HL-60/S4 (cell line): ENCODE data around the gene TTC39A.

Experiments used
- in situ Hi-C: fragments of 300-500 bp; cut with MboI; formaldehyde crosslinking; loops from 2 replicates; pipeline ENCODE4 v1.14.3; 2022; ENCODE audit warnings: low sequenced_read_pairs

Gene TTC39A

DNA sequence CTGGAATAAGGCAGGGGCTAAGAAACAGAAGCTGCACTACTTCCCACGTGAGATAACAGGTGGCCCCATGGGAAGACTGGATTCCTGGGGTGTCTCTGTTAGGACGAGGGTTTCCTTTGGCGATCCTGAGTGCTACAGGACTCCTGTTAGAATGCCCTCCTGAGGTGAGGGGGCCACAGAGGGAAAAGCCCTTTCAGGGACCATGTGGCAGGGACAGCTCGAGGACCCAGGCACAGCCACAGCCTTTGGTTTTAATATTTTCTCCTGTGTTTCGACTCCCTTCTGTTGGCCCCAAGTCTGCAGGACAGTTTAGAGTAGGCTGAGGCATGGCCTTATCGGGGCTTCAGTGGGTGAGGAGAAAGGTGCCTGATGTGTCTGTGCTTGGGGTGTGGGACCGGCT, 12.6 kb downstream of the TTC39A start:
- in situ Hi-C loops, result no loop called here

DNA sequence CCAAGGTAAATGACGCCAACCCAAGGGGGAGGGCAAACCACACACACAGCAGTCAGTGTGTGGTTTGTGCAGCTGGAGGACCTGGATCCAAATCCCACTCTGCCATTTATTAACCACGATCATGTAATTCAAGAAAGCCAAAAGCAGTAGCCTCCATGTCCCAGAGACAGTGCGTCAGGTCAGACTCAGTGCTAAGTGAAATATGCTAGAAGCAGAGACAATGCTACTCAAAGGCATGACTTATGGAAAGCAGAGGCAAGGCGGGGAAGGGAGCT, 13.6 kb downstream of the TTC39A start:
- in situ Hi-C loops, result no loop called here

DNA sequence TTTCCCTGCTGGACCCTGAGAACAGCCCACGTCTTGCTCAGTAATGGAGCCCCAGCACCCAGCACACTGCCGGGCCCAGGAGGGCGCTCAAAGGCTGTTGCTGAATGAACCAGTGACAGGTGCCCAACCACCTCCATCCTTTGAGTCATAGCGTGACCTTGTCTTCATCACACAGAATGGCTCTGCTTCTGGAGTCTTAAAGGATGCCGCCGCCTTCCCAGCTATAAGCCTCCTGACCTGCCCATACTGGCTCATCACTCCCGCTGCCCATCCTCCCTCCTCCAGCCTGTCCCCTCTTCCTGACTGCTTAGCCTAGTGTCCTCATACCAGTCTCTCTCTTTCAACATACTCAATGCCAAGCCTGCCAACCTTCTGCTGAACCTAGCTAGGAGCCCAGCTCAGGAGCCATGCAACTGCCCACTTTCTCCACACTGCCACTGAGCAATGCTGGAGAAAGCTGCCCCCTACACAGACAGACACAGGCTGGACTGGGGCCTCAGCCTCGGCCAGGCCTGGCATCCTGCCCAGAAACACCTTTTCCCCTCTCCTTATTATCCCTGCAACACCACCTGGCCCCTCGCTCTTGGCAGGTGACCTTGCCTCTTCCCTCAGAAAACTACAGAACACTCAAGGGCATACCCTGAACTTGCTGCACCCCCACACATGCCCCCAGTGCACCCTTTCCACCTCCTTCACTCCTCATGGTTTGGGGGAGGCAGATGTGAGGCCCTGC, 14.1 kb downstream of the TTC39A start:
- in situ Hi-C loops, result no loop called here

DNA sequence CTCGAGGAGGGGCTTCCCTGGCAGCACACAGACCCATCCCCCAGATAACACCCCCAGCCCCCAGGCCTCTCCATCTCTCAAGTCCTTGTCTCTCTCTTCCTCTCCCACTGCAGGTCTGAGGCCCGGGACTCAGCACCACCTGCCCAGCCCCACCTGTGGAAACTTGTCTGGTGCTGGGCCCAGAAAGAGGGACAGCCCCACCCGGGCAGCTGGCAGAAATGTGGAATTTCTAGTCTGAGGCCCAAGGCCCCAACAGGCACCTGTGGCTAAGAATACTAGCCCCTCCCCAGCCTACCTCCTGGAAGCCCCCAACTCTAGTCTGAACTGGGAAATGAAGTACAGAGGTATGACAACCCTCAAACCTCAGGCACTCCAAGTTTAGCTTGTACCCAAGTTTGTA, 15.4 kb downstream of the TTC39A start:
- in situ Hi-C loops, result no loop called here

DNA sequence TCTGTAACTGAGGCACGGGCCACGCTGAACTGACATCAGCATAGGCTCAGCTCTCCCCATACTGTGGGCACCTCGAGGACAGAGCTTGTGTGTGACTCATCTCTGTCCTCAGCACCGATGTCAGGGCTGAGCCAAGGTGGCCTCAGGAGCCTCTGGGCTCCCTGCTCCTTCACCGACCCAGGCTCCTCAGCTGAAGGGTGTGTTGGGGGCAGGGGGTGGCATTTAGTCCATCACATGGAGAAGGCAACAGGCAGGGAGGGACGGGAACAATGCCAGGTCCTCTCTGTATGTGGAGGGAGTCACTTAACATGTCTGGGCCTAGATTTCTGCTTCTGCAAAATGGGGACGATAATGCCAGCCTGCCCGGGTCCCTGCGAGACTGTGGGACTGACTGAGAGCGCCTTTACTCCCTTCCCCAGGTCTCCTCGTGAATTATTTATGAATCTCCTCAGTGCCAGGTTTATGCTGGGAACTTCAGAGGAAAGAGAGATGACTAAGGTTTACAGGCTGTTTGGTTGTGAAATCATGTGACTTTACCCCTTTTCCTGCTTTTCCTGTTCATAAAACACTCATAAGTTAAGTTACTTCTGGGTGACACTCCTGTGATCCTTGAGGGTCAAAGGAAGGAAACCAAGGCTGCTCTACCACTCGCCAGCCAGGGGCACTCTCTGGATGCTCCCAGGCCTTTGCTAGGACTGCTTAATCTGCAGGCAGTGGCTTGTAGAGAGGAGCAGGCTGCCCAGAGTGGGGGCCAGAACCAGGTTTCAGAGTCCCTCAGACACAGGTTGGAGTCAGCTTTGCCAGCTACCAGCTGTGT, 16.2 kb downstream of the TTC39A start:
- in situ Hi-C loops, result no loop called here

DNA sequence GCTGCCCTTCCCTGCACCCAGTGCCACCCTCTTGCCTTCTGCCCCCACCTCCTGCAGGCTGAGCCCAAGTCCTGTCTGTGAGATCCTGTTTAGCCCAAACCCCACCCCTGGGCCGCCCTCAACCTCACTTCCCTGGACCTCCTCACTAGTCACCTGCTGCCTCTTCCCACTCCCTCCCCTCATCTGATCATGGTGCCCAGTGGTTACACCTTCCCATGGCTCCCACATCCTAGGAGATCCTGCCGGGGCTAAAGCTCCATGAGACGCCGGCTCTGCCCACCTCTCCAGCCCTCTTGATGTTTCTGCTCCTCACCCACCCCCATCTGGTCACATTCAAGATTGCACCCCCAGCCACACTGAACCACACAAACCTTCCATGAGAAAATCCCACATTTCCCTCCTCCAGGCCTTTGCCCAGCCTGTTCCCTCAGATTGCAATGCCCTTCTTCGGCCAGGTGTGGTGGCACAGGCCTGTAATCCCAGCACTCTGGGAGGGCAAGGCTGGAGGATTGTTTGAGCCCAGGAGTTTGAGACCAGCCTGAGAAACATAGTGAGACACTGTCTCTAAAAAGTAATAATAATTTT, 17.0 kb downstream of the TTC39A start:
- in situ Hi-C loops, result no loop called here

DNA sequence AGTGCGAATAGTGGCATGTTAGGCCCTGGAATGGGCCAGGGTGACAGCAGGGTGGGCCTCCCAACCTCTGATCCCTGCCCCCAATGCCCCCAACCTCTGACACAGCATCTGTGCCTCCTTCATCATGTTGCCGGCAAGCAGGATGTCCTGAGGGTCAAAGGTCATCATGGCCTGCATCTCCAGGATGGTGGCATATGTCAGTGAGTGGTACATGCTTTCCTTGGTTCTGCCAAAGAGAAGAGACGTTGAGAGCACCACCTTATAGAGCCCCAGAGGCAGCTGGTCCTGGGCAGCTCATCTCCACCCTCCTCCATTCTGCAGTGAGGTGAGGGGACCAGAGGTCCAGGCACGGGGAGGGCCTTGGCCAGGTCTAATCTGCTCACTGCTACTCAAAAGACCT, 17.6 kb downstream of the TTC39A start:
- in situ Hi-C loops, result no loop called here

DNA sequence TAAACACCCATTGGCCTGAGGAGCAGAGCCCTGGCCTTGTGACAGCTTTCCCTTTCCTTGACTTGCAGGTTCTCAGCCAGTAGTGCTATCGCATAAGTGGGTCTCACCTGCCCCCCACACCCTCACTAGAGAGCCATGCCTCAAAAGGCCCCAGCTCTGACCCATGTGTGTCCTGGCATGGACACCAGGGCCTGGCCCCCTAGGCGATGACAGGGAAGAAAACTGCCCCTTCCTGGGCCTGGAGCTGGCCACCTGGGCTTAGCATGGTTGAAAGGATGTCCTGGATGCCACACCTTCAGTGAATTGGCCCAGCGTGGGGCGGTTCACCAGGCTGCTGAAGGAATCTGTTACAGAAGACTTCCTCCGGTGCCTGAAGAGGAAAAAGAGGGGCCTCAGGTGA, 18.5 kb downstream of the TTC39A start:
- in situ Hi-C loops, result no loop called here

DNA sequence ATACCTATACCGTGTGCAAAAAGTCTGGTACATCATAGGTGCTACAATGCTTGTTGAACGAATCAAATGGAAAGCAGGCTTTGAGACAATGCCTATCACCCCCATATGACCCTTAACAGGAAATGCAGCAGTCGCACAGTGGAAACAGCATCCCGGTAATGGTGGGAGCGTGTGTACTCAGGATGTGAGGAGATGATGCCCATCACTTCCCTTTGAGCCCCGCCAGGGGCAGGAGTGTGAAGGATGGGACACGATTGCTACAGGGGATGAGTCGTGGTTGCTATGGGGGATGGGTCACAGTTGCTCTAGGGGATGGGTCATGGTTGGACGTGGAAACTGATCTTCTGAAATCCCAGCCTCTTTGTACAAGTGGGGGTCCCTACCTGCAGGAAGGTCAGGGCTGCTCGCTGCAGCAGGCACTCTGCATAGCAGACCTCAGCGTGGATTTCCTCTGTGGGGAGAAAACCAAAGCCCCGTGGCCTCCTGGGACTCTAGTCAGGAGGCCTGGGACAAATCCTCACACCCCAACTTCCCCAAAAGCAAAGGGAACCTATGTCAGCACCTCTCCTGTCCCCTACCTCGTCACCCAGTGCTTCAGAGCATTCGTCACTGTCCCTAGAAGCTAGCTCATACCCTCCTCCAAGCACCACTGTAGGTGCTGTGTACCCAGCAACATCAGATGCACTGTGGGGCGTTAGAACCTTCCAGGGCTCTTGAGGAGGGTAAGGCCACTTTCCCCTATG, 19.3 kb downstream of the TTC39A start:
- in situ Hi-C loops, result no loop called here

DNA sequence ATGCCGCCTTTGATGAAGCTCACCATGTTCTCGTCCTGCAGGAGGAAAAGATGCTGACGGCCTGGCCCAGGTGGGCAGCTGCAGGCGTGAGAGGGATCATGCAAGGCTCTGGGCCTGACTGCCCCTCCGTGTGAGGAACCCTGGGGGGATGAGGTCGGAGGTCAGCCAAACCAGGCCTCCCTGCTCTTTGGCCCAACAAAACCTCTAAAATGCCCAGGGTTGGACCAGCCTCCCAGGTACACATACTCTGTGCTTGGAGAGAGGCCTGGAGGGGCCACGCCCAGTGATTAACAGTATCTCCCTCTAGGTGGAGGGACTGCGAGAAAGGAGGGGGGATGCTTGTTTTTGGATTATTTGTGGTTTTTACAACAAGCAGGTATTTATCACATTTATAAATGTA, 21.1 kb downstream of the TTC39A start:
- in situ Hi-C loops, result no loop called here

DNA sequence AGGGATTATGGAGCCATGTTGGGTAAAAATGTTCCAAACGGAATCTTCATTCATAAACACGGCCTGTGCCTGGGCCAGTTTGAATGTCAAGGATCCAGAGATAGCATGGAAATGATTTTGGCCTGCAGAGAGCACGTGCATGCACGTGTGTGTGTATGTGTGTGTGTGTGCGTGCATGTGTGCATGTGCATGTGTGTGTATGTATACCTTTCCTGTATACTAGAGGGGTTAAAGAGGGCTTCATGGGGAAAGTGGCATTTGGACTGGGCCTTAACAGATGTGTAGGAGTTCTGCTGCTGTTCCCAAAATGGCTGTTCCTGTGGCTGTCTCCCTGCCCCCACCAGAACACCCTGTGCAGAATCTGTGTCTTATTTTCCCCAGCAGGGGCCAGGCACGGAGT, 21.7 kb downstream of the TTC39A start:
- in situ Hi-C loops, result no loop called here

DNA sequence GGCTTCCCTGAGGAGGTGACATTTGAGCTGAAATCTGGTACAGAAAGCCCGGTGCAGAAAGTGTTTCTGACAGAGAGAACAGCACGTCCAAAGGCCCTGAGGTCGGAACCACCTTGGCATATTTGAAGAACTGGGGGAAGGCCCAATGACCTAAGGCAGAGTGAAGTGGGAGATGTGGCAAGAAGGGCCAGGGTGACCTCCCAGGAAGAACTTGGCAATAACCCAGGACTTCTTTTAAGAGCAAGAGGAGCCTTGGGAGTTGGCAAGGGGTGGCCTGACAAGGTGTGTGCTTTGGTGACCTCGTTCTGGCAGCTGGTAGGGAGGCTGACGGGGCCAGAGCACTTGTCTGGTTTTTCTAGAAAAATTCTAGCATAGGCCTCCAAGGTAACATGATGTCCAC, 23.4 kb downstream of the TTC39A start:
- in situ Hi-C loops, result no loop called here

DNA sequence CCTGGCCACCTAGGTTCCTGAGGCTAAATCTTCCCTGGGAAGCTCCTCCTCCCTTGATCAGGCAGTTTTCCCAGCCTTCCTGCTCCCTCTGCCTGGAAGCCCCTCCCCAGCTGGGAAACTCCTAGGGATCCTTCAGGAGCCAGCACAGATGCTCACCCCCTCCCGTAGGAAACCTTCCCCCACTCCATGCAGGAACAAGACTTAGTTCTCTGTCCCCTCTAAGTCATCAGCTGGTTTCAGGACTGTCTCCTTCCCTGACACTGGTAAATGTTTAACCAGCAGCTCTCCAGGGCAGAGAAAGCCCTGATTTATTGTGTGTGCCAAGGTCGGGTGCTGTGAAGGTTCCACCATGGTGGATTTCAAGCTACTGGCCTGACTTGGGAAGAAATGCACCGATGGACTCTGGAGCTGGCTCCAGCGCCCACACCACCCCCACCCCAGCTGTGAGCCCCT, 25.0 kb downstream of the TTC39A start:
- in situ Hi-C loops, result no loop called here

DNA sequence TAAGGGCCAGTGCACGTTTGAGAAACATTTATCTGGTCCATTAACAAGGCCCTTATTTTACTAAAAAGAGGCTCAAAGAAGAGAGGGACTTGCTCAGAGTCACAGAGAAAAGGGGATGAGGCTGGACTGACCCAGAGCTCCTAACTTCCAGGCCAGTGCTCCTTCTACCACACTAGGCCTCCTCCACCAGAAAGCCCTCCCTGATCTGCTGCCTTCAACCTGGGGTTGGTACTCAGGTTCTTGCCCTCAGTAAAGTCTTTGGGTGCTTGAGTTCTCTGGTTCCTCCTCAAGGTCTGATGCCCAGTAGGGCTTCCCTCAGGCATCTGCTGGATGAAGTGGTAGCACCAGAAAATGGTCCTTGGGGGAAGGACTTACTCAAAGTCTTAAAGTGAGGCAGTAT, 26.0 kb downstream of the TTC39A start:
- in situ Hi-C loops, result no loop called here

DNA sequence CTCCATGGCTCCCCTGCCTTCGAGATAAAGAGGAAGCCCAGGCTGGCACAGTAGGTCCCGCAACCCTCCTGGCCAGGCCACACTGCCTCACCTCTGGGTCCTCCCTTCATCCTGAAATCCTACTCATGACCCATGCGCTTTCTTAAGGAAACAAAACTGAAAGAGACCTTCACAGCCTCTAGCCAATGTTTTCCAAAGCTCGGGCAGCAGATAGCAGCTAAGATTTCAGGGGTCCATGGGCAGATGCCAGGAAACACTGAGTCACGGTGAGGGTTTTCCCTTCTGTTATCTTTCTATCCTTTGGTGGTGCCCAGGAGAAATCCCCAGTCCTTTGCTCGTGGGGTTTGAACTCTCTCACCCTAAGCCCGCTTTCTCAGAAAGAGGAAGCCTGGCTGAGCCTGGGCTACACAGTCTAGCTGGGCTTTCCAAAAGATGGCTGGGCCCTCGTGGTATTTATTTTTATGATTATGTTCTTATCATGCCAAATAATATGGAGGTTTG, 26.6 kb downstream of the TTC39A start:
- in situ Hi-C loops, result no loop called here

DNA sequence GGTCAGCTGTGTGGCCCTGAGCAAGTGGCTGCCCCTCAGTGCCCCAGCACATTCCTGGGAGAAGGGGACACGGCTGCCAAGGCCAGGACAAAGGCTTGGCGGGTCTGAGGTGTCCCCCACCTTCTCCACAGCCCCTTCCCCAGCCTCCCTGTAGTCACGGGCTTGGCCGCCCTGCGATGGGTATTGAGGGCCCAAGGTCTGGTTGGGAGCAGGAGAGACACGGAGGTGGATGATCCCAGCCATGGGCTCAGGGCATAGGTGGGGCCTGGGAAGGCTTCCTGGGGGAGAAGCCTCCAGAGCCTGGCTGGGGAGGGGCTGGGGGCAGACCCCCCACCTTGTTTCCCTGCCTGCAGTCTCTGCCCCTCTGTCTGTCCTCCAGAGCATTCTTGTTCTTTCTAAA, 27.0 kb downstream of the TTC39A start:
- in situ Hi-C loops, result no loop called here

DNA sequence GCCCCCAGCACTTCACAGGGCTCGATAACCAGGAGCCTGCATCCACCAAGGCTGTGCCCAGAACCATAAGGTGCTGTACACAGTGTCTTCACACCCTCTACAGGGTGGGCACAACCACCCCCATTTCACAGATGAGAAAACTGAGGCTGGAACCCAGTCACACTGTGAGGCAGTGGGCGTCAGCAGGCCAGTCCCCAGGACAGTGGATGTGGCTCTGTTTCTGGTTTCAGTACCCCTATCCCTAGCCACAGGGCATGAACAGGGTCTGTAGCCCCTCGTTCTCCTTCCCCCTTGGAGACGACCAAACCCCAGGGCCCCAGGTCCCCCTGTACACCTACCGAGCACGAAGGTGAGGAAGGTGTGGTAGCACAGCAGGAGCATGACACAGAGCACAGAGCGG, 27.6 kb downstream of the TTC39A start:
- in situ Hi-C loops, result no loop called here

DNA sequence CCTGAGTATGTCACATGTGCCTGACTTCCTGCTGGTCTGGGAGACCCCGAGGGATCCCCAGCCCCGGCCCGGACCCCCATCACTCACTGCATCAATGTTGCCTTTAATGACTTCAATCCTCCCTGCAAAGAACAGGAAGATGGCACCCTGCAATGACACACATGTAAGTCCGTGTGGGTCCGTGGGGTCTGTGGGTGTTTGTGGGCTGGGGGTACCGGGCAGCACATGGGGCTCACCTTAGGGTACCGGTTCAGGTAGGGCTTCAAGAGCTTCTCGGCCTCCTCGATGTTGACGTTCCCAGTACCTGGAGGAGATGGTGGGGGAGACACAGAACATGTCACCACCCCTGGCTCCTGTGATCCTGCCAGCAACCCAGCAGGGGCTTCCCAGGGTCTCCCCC, 28.1 kb downstream of the TTC39A start:
- in situ Hi-C loops, result no loop called here

DNA sequence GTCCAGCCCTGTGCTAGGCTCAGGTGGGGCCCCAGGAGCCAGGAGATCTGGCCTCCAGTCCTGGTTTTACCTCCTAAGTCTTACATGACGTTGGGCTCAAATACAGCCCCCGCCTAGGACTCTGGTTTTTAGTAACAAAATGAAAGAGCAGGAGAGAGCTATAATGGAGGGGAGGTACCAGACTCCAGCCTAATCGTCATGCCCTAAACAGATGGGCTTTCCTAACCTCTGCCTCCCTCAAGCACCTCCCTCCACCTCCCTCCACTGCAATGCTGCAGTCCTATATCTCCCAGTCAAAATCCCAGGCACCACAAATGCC, 28.6 kb downstream of the TTC39A start:
- in situ Hi-C loops, result no loop called here

DNA sequence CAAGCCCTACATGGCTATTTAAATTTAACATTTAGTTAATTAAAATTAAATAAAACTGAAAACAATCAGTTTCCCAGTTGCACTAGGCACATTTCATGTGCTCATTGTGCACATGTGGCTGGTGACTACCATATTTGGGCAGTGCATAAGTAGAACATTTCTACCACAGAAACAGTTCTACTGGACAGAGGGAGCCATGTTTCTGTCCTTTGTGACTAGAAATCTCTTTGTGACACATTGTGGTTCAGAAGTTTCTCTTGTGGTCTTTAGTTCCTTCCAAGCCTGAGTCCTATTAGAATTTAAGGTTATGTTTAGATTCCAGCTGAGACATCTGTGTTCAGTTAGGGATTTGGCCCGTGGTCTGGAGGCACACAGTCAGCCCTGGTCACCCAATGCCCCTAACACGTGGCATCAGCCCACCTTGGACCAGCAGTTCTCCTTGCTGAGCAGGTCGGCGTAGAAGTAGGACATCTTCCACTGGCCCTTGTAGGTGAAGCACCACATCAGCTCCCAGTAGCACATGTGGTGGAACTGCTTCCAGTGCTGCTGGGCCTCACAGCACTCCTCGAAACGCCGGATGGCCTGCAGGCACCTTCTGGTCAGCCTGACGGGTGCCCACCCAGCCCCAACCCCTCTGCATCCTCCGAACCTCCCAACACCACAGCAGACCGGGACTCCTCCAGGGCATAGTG, 29.1 kb downstream of the TTC39A start:
- in situ Hi-C loops, result no loop called here
